HepG2 (cell line): ENCODE results near the gene DCTN1. TPM values are rescaled to one million over a fixed set of nuclear protein-coding genes. Genes with fewer than 3 reads are reported as not detected.

Experiments
- ARID3A ChIP-seq: IDR thresholded peaks from 2 replicates; pipeline ENCODE4 v1.6.1; 2012; ENCODE audit warnings: low read depth, low read length, improper control_type of control experiment
- DNMT3B ChIP-seq: conservative IDR thresholded peaks from 2 replicates; pipeline ENCODE4 v1.6.1; 2016; ENCODE audit warnings: missing biosample characterization, control low read depth
- FOXM1 ChIP-seq: sonication (generic); formaldehyde crosslinking; IDR thresholded peaks from 2 replicates; pipeline ENCODE4 v1.5.0; 2020; ENCODE audit warnings: missing genetic modification reagents
- FUBP1 ChIP-seq: sonication (generic); formaldehyde crosslinking; IDR thresholded peaks from 2 replicates; pipeline ENCODE4 v1.5.1; 2020; ENCODE audit warnings: missing genetic modification reagents, mild to moderate bottlenecking, borderline replicate concordance
- GFI1 ChIP-seq: sonication (generic); formaldehyde crosslinking; IDR thresholded peaks from 2 replicates; pipeline ENCODE4 v1.5.0; 2020; ENCODE audit warnings: missing genetic modification reagents, mild to moderate bottlenecking, borderline replicate concordance
- ISL2 ChIP-seq: sonication (generic); formaldehyde crosslinking; IDR thresholded peaks from 2 replicates; pipeline ENCODE4 v1.5.0; 2020; ENCODE audit warnings: missing genetic modification reagents
- PBX2 ChIP-seq: IDR thresholded peaks from 2 replicates; pipeline ENCODE4 v1.6.1; 2016; ENCODE audit warnings: control low read depth
- RFXAP ChIP-seq: sonication (generic); formaldehyde crosslinking; IDR thresholded peaks from 2 replicates; pipeline ENCODE4 v1.4.0; 2020; ENCODE audit warnings: missing genetic modification reagents, borderline replicate concordance
- SIN3A ChIP-seq: IDR thresholded peaks from 2 replicates; pipeline ENCODE4 v1.6.1; 2011; ENCODE audit warnings: low read depth, mild to moderate bottlenecking, control low read depth, low read length, borderline replicate concordance
- SMAD3 ChIP-seq: sonication (generic); formaldehyde crosslinking; IDR thresholded peaks from 2 replicates; pipeline ENCODE4 v1.4.0; 2020; ENCODE audit warnings: missing genetic modification reagents
- TIGD3 ChIP-seq: sonication (generic); formaldehyde crosslinking; IDR thresholded peaks from 2 replicates; pipeline ENCODE4 v1.5.1; 2020; ENCODE audit warnings: mild to moderate bottlenecking, missing genetic modification reagents, borderline replicate concordance
- ZBTB26 ChIP-seq: IDR thresholded peaks from 2 replicates; pipeline ENCODE4 v1.6.1; 2016; ENCODE audit warnings: missing compliant biosample characterization, missing genetic modification reagents, borderline replicate concordance
- ZBTB8A ChIP-seq: sonication (generic); formaldehyde crosslinking; IDR thresholded peaks from 2 replicates; pipeline ENCODE4 v1.4.0; 2020; ENCODE audit warnings: mild to moderate bottlenecking, low read depth, missing genetic modification reagents, borderline replicate concordance
- ZFP91 ChIP-seq: sonication (generic); formaldehyde crosslinking; IDR thresholded peaks from 2 replicates; pipeline ENCODE4 v1.9.0; 2022; ENCODE audit warnings: missing genetic modification reagents, mild to moderate bottlenecking, borderline replicate concordance
- ZNF274 ChIP-seq: sonication (generic); formaldehyde crosslinking; IDR thresholded peaks from 2 replicates; pipeline ENCODE4 v1.5.1; 2020; ENCODE audit warnings: mild to moderate bottlenecking, missing genetic modification reagents
- ZNF432 ChIP-seq: sonication (generic); formaldehyde crosslinking; IDR thresholded peaks from 2 replicates; pipeline ENCODE4 v1.5.0; 2020; ENCODE audit warnings: missing genetic modification reagents, mild to moderate bottlenecking, borderline replicate concordance
- ZNF556 ChIP-seq: sonication (generic); formaldehyde crosslinking; IDR thresholded peaks from 2 replicates; pipeline ENCODE4 v1.4.0; 2020; ENCODE audit warnings: mild to moderate bottlenecking, missing genetic modification reagents, borderline replicate concordance
- ZNF703 ChIP-seq: sonication (generic); formaldehyde crosslinking; IDR thresholded peaks from 2 replicates; pipeline ENCODE4 v1.5.1; 2020; ENCODE audit warnings: missing genetic modification reagents, mild to moderate bottlenecking, moderate library complexity, borderline replicate concordance
- ZNF839 ChIP-seq: sonication (generic); formaldehyde crosslinking; IDR thresholded peaks from 2 replicates; pipeline ENCODE4 v1.4.0; 2020; ENCODE audit warnings: missing genetic modification reagents, mild to moderate bottlenecking, borderline replicate concordance
- polyA plus RNA-seq, 8 experiments: library from polyadenylated mRNA; depleted of rRNA in 3 of 8; stranded (reverse) in 7 of 8; unstranded in 1 of 8; fragments of >200 nt; fragmentation: Illumina TruSeq in 4 of 8; extraction: Trizol in 4 of 8; gene quantifications; 2 replicates each; pipeline versions ENCODE4 v1.2.1 to v1.2.3, GENCODE V29; 2011 to 2016; ENCODE audit warnings: low read depth in 4 of 8, missing spikeins in 1 of 8, mixed read lengths in 1 of 8; ENCODE audit not compliant: insufficient read depth in 1 of 8
- total RNA-seq, 5 experiments: library from RNA; depleted of rRNA; stranded (reverse); fragments of >200 nt; fragmentation: Illumina TruSeq; extraction: Trizol; gene quantifications; 2 replicates each; pipeline ENCODE4 v1.2.3, GENCODE V29; 2016; ENCODE audit warnings: low read depth in 1 of 5

Gene DCTN1
- total and polyA plus RNA-seq, 2 of the 13 experiments (the other 11 are each of a cell fraction or from before 2014, with no cell fraction given), result 73.2 to 122 TPM

DNA sequence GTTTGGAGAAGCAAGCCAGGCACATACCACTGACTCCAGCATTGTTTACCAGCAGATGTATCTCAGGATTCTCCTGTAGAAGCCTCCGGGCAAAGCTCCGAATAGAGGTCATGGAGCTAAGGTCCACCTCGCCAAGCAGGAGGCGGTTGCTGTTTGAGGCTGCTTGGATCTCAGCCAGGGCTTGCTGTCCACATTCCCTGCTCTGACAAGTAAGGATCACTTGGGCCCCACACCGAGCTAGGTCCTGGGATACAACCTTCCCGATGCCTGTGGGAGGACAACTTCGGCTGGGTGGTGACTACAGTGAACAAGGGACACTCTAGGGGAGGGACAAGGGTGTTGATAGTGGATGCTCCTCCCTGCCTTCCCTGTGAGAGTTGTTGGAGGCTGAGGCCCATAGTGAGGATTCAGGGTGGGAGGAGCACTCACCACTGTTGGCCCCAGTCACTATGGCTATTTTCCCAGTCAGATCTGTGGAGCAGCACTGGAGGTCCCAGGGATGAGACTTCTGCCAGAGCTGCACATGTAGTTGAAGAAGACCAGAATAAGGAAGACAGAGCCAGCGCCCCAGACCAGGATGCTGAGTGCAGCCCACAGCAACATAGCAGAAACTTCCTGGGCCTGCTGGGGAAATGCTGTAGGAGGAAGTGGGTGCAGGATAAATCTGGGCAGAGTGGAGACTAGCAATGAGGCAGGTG, 33.0 kb upstream of the DCTN1 start (continued):
- TF ChIP-seq PBX2 (CRISPR knock-in tag) (no peak), ZNF839 (peak; percentile 57; the same call in 1 of the 2 replicates), ZFP91 (CRISPR knock-in tag) (peak; percentile 43; the same call in 1 of the 2 replicates), ZNF432 (CRISPR knock-in tag) (no peak), SMAD3 (peak; percentile 34; the same call in 1 of the 2 replicates), ZBTB8A (CRISPR knock-in tag) (no peak), TIGD3 (CRISPR knock-in tag) (no peak), FUBP1 (CRISPR knock-in tag) (no peak), ZBTB26 (CRISPR knock-in tag) (peak; percentile 49; the same call in 1 of the 2 replicates), ZNF274 (CRISPR knock-in tag) (0 out of 2 replicates have a peak, but pooled peaks have one; percentile 57), GFI1 (no peak; the same call in 1 of the 2 replicates), ARID3A (no peak), RFXAP (CRISPR knock-in tag) (no peak), DNMT3B (CRISPR knock-in tag) (0 out of 2 replicates have a peak, but pooled peaks have one; percentile 46), FOXM1 (CRISPR knock-in tag) (no peak), SIN3A (peak; percentile 51; the same call in 1 of the 2 replicates), ZNF556 (CRISPR knock-in tag) (peak; percentile 43; the same call in 1 of the 2 replicates), ISL2 (CRISPR knock-in tag) (0 out of 2 replicates have a peak, but pooled peaks have one; percentile 27), ZNF703 (no peak)
